DMS79 (cell line): ENCODE results near the gene SUPT5H.
A peak's percentile ranks its signal among the peaks of the same experiment; 100 is the strongest.

Source experiments
- DNase-seq: peaks from one replicate; lab custom pipeline; 2025; lab: John Stamatoyannopoulos, UW

The SUPT5H gene

DNA sequence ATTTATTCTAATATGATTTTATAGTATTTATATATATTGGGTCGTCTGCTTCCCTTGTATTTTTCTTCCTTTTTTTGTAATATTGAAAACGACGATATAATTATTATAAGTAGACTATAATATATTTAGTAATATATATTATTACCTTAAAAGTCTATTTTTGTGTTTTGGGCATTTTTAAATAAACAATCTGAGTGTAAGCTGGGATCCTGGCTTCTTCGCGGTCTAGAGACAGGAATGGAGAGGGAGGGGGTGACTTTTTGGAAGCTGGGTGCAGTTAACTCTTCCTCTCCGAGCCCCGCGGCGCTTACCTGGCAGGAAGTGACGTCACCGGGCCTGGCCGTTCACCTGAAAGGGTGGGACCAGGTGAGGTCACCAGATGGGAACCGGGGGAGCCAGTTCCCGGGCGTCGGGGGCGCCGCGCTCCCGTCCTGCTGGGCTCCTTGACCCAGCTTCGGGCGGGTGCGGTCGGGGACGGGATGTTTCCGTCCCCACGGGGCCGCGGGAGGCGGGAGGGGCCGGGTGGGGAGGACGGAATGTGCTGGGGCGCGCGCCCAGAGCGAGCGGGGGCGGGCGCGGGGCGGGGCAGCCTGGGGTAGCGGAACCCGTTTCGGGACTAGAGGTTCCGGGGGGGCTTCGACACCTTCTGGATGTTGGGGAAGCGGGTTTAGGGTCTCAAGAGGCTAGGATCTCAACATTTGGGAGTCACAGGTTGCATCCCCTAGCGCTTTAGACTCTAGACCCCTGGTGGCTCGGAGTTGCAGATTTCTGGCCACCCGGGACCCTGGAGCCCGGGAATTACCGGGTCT lies 36.0 kb upstream of the SUPT5H start:
- DNase-seq, result peak; percentile 94

DNA sequence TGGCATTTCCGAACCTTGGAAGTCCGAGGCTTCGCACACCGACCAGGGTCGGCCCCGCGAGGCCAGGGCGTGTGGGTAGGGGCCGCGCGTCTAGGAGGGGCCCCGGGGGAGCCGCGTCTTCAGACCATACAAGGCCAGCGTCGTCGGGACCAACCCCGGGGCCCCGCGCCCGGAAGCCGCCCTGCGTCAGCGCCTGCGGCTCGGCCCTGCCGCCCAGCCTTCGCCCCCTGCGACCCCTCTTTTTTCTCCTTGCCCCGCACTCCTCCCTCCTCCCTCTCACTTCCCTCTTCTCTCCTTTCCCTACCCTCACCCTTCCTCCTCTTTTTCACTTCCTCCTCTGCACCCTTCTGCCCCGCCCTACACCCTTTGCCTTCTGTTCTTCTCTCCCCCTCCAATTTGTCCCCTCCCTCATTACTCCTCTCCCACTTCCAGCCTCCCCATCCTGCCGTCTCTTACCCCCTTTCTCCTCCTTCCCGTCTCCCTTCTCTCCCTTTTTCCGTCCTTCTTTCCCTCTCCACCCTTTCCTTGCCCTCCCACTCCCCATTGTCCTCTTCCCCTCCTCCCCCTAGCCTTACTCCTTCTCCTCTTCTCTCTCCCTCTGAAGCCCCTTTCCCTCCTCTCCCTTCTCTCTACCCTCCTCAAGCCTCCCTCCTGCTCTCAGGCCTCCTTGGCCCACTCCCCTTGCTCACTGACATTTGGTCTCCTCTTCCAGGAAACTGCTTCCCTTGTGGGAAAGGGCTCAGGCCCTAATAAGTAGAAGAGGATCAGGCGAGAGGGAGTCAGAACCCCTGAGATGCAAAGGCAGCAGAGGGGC lies 35.2 kb upstream of the SUPT5H start:
- no peak for DNase-seq

DNA sequence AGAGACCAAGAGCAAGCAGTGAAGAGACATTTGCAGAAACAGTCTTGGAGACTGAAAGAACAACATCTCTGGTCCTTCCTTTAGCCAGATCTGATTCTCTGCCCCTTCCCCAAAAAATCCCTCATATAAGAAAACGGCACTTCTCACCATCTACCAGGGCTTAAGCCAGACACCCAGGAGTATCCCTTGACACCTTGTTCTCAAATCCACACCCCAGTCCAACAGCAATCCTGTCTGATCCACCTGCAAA lies 34.6 kb upstream of the SUPT5H start:
- DNase-seq, result no peak

DNA sequence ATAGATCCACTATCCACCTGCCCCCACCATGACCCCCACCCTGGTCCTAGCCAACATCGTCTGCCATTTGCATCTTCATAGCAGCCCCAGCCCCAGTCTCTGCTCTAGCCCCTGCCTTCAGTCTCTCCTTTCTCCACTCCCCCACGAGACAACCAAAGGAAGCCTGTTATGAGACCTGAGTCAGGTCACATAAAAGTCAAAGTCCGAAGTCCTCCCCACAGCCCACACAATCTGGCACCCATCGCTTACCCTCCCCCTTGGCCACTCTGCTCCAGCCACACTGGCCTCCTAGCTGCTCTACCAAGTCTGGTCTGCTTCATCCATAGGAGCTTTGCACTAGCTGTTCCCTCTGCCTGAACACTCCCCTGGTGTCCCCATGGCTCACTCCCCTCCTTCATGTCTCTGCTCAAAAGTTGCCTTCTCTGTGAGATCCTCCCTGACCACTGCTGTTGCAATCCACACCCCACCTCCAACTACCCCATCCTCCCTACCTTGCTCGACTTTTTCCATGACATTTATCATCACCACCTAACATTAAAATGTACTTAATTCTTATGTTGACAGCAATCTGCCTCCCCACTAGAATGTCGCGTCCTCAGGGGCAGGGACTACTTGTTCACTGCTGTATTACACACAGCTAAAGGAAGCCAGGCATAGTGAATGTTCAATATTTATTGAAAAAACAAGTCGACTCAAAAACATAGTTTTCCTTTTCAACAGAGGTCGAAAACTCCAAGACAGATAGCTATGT lies 34.1 kb upstream of the SUPT5H start:
- DNase-seq, result no peak

DNA sequence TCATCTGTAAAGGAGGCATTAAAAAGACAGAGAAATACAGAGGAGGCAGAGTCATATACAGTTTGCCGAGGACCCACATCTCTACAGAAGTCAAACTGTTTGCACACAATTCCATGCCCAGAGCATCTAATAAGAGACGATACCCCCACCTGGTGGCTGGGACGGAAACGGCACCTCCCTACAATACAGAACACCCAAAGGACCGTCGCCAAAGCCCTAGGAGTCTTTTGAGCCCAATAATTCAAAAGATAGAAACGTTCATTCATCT lies 33.6 kb upstream of the SUPT5H start:
- DNase-seq, result peak; percentile 72

DNA sequence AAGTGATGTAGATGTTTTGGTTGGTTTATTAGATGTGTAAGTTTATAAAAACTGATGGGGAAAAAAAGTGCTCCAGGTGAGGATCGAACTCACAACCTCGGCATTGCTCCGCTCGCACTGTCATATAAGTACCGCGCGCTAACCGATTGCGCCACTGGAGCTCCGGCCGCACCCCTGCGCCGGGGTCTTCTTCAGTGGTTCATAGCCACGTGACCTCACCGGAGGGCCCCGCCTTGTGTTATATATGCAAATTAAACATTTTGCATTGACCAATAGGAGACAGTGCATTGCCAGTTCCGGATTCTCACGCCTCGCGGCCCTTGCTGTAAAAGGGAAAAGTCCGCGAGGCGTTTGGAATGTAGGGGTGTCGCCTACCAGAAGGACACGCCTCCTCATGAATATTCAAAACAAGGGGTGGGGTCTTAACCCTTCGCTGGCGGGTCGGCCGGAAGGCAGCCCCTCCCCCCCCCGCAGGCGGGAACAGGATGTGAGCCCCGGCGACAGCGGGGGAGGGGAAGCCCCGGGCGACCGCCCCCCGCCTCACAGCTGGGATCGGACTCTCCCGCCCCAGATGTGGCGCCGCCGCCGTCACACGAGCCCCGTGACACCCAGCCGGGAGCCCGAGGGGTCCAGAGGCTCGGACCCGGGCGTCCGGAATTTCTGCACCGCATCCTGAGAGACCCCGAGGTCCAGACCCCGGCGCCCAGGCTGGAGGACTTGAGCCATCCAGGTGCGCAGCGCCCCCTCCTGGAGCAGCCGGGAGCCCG lies 33.1 kb upstream of the SUPT5H start, which contains the start of gene PLEKHG2:
Gene PLEKHG2 (plus strand): TSS at position 570 of the 767 bp plus-strand sequence. CDS start 1,418 bp downstream, outside the sequence.
- DNase-seq, result peak; percentile 99

DNA sequence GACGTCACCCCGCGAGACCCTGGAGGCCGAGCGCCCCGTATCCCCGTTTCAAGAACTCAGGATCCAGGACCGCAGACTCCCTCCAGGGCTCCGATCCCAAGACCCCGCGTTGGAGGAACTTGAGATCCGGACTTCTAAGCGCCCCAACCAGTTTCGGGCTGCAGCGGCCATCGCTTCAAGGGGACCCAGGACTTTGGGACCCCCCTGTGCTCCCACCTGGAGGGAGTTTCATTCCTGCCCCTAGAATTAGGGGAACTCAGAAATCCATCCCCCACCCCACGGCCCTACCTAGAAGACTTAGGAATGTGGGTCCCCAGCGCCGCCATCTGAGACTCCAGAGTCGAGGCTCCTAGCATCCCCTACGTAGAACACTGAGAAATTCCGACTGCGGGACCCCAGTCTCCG lies 32.5 kb upstream of the SUPT5H start:
- DNase-seq, result no peak

DNA sequence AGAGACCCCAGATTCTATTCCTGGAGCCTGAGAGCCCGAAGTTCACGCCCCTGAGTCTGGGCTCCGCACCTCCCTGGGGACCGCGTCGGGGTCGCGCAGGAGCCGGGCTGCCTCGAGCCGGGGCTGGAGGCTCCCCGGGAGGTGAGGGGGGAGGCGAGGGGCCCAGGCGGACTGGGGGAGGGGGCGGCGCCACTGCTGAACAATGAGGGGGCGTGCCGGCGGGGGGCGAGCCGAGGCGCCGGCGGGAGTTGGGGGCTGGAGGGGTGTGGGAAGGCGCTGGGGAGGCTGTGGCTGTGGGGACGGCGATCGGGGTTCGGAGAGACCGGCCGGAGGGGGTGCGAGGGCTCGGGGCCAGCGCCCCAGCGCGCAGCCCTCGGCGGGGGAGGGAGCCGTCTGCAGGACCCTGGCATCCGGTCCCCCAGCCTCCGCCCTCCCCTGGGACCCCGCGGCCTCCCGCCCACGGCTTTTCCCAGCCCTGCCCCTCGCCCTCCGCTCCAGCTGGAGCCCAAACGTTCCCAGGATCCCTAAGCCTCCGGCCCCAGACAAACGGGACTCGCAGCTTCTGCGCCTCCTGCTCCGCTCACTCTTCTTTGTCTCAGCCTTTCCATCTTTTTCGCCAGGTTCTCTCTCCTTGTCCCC lies 32.0 kb upstream of the SUPT5H start:
- no peak for DNase-seq

DNA sequence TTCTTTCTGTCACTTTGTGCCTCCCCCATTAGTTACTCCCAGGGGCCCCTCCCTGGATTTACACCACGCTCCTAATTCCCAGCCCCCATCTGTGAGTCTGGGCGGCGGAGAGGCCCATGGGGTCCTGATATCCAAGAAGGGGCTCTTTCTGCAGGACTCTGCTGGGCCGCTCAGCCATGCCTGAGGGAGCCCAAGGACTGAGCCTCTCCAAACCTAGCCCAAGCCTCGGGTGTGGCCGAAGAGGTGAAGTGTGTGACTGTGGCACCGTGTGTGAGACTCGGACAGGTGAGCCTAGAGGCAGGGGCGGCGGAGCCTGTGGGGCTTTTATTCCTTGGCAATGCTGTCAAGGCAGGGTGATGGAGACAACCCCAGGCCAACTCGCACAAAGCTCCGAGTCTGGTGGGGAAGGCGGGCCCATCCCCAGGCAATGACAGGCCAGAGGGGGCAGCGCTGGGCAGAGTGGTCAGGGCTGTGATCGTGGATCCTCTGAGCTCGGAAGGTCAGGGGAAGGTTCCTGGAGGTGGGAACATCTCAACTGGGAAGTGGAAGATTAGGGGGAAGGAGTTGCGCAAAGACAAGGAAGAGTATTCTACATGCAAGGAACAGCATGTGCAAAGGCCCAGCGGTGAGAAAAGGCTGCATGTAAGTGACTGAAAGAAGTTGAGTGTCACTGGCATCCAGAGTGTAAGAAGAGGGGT lies 31.3 kb upstream of the SUPT5H start:
- DNase-seq, result no peak

DNA sequence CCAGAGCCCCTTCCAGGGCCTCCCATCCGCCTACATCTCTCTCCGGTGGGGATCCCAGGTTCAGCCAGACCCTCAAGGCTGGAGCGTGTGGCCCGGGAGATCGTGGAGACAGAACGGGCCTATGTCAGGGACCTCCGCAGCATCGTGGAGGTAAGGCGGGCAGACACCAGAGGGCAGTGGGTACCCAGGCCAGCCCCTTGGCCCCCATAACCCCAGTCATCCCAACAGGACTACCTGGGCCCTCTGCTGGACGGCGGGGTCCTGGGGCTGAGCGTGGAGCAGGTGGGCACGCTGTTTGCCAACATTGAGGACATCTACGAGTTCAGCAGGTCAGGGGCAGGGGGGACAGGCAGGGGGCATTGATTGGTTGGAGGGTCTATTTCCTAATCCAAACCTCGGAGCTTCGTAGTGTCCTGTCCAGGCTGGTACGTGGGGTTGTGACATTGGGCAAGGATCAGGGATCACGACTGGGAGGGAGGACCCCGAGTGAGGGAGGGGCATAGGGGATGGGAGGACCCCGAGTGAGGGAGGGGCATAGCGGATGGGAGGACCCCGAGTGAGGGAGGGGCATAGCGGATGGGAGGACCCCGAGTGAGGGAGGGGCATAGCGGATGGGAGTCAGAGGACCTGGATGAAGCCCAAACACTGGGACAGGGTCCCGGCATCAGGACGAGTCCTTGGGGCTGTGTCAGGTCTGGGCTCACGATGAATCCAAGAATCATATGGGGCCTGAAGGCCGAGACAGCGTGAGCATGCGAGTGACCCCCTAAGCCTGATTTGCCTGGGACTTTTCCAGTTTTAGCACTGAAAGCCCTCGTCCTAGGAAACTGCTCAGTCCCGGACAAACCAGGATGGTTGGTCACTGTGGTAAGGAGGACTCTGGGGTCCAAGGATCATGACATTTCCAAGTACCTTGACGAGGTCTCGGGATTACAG lies 30.0 kb upstream of the SUPT5H start:
- DNase-seq, result no peak

DNA sequence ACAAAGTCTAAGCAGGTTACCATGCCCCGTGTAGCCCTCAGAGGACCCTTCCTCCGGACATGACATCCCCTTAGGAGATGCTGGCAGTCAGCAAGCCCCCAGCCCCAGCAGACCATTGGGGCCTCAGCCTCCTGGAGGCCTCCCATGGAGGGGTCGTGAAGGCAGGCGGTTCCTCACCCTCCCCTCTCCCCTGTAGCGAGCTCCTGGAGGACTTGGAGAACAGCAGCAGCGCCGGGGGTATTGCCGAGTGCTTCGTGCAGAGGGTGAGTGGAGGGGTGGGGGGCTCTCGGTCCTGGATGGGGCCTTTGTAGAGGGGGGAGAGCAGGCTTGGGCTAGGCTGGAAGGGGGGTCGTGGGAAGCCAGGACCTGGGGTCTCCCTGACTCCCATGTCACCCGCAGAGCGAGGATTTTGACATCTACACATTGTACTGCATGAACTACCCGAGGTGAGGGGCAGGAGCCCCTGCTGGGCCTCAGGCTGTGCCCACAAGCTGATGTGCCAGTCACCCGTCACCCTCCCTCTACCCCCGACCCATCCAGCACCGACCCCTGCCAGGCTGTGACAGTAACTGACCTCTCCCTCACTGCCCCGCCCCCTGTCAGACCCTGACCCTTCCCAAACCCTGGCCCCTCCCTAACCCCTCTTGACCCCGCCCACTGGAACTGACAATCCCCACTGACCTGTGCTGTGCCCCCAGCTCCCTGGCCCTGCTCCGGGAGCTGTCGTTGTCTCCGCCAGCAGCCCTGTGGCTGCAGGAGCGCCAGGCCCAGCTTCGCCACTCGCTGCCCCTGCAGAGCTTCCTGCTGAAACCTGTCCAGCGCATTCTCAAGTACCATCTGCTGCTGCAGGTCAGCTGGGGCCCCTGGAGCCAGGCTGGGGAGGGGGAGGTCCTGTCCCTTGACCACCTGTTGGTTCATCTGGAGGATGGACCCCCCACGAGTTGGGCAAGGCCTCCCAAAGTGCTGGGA lies 28.9 kb upstream of the SUPT5H start:
- no peak for DNase-seq

DNA sequence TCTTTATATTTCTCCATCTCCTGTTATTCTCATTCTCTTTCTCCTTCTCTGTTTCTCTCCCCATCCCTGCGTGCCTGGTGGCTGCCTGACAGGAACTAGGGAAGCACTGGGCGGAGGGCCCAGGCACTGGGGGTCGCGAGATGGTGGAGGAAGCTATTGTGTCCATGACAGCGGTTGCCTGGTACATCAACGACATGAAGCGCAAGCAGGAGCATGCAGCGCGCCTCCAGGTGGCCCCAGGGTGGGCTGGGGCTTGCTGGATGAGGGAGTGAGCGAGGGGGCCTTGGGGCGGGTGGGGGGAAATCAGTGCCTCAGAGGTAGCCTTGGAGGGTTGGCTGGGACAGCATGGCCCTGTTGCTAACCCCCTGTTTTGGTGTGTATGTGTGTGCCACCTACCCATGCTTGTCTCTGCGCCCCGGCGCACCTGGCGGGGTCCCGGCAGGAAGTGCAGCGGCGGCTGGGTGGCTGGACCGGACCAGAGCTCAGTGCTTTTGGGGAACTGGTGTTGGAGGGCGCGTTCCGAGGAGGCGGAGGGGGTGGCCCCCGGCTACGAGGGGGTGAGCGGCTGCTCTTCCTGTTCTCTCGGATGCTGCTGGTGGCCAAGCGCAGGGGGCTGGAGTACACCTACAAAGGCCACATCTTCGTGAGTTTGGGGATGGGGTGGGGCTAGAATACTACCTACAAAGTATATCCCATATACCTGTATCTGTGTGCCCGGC lies 27.8 kb upstream of the SUPT5H start:
- DNase-seq, result no peak

DNA sequence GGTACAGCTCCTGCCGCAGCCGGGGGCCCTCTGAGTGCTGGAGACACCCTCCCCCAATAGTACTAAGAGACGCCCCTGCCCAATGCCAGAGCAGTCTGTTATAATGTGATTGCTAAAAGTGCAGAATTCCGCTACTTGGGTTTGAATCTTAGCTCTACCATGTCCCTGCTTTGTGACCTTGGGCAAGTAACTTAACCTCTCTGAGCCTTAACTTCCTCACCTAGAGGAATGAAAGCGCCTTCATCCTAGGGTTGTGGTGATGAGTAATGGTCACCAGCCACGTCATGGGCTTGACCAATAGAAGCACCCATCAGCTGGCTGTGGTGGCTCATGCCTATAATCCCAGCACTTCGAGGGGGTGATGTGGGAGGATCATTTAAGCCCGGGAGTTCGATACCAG lies 26.4 kb upstream of the SUPT5H start:
- DNase-seq, result no peak

DNA sequence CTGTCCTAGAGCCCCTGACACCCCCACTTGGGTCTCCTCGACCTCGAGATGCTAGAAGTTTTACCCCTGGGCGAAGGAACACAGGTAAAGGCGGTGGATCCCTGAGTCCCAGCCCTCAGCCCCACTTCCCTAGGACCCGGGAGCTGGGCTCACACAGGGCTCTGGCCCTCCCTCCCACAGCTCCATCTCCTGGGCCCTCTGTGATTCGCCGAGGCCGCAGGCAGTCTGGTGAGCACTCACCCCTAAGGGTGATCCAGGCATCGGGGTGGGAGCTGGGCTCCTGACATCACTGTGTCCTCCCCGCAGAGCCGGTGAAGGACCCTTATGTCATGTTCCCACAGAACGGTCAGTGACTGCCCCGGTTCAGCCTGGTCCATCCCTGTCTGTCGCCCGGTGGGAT lies 24.6 kb upstream of the SUPT5H start:
- no peak for DNase-seq

DNA sequence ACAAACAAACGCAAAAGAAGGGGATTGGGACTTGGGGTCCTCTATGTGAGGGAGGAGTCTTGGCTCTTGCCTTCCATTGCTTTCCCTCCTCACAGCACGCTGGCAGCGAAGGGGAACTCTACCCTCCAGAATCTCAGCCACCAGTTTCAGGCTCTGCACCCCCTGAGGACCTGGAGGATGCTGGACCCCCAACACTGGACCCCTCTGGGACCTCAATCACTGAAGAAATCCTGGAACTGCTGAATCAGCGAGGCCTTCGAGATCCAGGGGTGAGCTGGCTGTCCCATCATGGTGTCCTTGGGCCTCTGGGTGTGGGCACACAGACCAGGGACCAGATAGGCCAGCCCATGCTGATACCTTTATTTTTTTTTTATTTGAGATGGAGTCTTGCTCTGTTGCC lies 23.4 kb upstream of the SUPT5H start:
- no peak for DNase-seq

DNA sequence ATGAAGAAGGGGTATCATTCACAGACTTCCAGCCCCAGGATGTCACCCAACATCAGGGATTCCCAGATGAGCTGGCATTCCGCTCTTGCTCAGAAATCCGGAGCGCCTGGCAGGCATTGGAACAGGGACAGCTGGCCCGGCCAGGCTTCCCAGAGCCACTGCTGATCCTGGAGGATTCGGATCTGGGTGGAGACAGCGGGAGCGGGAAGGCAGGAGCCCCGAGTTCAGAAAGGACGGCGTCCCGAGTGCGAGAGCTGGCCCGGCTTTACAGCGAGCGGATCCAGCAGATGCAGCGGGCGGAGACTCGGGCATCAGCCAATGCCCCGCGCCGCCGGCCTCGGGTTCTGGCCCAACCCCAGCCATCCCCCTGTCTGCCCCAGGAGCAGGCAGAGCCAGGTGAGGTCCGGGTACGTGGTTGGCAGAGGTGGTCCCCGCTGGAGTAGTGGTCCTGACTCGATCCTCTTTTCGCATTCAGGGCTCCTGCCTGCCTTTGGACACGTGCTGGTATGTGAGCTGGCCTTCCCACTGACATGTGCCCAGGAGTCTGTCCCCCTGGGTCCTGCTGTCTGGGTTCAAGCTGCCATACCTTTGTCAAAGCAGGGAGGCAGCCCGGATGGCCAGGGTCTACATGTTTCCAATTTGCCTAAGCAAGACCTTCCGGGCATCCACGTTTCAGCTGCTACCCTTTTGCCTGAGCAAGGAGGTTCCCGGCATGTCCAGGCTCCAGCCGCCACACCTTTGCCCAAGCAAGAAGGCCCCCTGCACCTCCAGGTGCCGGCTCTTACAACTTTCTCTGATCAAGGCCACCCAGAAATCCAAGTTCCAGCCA lies 21.9 kb upstream of the SUPT5H start:
- no peak for DNase-seq

DNA sequence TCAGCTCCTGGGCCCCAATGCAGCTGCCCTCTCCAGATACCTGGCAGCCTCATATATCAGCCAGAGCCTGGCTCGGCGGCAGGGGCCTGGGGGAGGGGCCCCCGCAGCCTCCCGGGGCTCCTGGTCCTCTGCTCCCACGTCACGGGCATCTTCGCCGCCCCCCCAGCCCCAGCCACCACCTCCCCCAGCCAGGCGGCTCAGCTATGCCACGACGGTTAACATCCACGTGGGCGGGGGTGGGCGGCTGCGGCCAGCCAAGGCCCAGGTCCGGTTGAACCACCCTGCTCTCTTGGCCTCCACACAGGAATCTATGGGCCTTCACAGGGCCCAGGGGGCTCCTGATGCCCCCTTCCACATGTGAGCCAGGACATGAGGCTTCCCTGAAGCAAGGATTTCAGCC lies 20.4 kb upstream of the SUPT5H start:
- no peak for DNase-seq
